Activated T-cell treated with anti-CD3 and anti-CD28 coated beads, Interleukin-2, amount 50 U/mL, for 72 hours (primary cell): ENCODE measurements around the gene GAB2. TPM values are rescaled to one million over a fixed set of nuclear protein-coding genes. Genes with fewer than 3 reads are reported as not detected.
A peak's percentile ranks its signal among the peaks of the same experiment; 100 is the strongest.

Experiments used
- ATAC-seq, 2 donors: fragments of 150-1000 bp; cut with Tn5 transposase; replicated peaks in 1 of 2; 2 replicates each; pipeline ENCODE4 v1.10.0; 2021; ENCODE audit warnings: moderate library complexity in 2 of 2, mild to moderate bottlenecking in 1 of 2
- DNase-seq, 2 donors: peaks; one replicate each; pipeline ENCODE4 v3.0.0; 2021 to 2022; ENCODE audit warnings: mixed read lengths in 1 of 2
- H3K27ac Mint-ChIP-seq: one replicate; pipeline ENCODE4 v1.8.0; 2022; ENCODE audit warnings: mild to moderate bottlenecking, moderate library complexity, mixed read lengths
- H3K27me3 Mint-ChIP-seq: one replicate; pipeline ENCODE4 v1.8.0; 2022; ENCODE audit warnings: low read depth, mixed read lengths
- H3K36me3 Mint-ChIP-seq, 2 donors: one replicate each; pipeline ENCODE4 v1.8.0; 2022; ENCODE audit warnings: mixed read lengths in 2 of 2, mild to moderate bottlenecking in 1 of 2; ENCODE audit not compliant: insufficient read depth in 2 of 2
- H3K4me1 Mint-ChIP-seq: one replicate; pipeline ENCODE4 v1.8.0; 2022; ENCODE audit warnings: low read depth, mixed read lengths
- H3K4me3 Mint-ChIP-seq, 2 donors: one replicate each; pipeline ENCODE4 v1.8.0; 2022; ENCODE audit warnings: mild to moderate bottlenecking in 2 of 2, mixed read lengths in 2 of 2, moderate library complexity in 2 of 2
- H3K9me3 Mint-ChIP-seq, 2 donors: one replicate each; pipeline ENCODE4 v1.8.0; 2022; ENCODE audit warnings: mixed read lengths in 2 of 2
- total RNA-seq, 2 donors: library from RNA; stranded (reverse); gene quantifications; one replicate each; pipeline ENCODE4 v1.2.3, GENCODE V29; 2022

GAB2 gene
- total RNA-seq, 2 donors from 2014 or later, result 48.0 to 51.7 TPM

DNA sequence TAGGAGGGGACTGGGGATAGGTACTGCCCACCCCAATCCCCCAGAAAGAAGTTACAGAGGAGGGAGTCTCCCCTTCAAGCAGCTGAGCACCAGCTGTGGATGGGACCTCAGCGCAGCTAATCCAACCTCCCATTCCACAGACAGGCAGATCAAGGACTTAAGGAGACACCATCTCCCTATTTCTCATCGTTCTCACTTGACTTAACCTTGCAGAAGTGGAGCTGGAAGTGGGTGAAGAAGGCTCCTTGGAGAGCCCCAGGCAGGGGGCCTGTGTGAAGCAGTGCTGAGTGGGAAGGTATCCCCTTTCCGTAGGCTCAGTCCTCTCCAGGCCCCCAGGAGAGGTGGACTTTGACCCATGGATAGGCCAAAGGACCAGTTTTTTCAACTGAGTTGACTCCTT lies 201.6 kb downstream of the GAB2 start:
- no peak for ATAC-seq
- H3K27ac Mint-ChIP-seq, result no peak overlapping the region

DNA sequence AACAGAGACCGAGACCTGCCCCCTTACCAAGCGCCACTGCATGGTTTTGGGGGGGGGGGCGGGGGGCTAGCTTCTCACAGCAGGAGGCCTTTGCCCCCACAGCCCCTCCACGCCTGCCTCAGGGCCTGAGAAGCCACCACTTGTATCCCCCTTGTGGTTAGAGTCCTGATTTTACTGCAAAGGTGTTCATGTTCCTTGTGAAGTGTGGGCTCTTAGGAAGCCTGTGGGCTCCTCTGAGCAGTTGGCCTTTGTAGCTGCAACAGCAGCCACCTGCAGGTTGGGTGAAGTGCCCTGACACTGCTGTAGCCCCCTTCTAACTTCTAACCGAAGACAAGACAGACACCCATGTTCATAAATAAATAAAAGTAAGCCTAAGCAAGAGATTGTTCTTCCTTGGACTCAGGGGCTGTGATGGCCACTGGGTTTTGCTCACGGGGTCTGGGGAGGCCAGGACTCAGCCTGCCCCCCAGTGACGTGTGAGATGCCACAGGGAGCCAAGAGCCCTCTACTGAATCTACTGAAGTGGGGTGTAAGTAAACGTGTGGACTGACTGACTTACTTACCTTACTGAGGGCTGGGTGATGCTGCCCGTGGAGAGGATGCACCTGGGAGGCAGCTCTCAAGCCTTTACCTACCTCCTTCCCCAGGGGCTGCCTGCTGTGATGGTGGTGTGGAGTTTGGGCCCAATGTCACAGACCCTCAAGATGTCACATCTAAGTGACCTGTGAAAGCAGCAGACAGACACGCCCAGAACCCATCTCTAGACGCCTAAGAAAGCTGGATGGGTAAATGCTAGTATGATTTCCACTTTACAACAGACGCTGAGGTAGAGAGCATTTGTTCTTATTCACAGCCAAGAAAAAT lies 203.1 kb downstream of the GAB2 start:
- ATAC-seq (no peak), DNase-seq (no peak)
- Mint-ChIP-seq H3K4me3 (no peak overlapping the region), H3K36me3 (peaks cover 6 to 16% of the 10 kb centered on the region in 2 donors), H3K27me3 (no peaks in the 10 kb centered on the region), H3K27ac (no peak overlapping the region), H3K4me1 (peaks cover 12% of the 10 kb centered on the region), H3K9me3 (no peaks in the 10 kb centered on the region)

More for the DNA sequence above, 201.6 kb downstream of the GAB2 start:
- H3K9me3 Mint-ChIP-seq, result no peaks in the 10 kb centered on the region
- H3K4me1 Mint-ChIP-seq, result peaks cover 26% of the 10 kb centered on the region
- H3K36me3 Mint-ChIP-seq, result peaks cover 3 to 15% of the 10 kb centered on the region in 2 donors
- DNase-seq, result no peak
- no peaks in the 10 kb centered on the region for H3K27me3 Mint-ChIP-seq
- no peak overlapping the region for H3K4me3 Mint-ChIP-seq

DNA sequence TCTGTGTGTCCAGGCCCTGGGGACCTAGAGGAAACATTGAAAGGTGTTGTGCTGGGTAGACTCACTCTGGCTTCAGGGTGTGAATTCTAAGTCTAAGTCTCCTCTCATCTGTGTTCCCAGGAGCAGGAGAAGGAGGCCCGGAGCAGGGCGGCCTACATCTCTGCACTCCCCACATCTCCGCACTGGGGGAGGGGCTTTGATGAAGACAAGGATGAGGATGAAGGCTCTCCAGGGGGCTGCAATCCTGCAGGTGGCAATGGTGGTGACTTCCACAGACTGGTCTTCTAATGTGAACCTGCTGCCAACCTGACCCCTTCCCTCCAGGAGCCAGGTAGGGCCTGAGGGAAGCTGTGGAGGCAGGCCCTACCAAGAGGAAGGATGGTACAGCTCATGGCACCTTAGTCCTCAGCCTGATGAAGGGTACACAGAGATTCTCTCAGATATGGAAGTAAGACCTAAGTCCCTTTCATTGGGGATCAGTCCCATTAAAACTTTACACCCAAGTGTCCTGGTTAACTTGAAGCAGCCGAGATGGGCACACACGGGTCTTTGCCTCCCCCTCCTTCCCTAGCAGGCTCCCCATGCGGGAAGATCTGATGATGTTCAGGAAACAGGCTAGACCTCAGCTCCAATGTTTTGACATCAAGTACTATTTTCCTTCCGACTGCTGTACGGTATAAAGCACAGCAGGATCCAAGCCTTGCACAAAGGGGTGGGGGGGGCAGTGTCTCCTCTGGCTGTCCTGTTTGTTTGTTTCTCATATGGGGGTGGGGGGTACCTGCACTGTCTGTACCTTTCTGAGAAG lies 203.9 kb downstream of the GAB2 start:
- Mint-ChIP-seq H3K4me1 (peaks cover 12% of the 10 kb centered on the region), H3K36me3 (peaks cover 10 to 15% of the 10 kb centered on the region in 2 donors), H3K27me3 (no peaks in the 10 kb centered on the region), H3K4me3 (no peak overlapping the region), H3K9me3 (no peaks in the 10 kb centered on the region), H3K27ac (no peak overlapping the region)
- no peak for ATAC-seq
- no peak for DNase-seq

DNA sequence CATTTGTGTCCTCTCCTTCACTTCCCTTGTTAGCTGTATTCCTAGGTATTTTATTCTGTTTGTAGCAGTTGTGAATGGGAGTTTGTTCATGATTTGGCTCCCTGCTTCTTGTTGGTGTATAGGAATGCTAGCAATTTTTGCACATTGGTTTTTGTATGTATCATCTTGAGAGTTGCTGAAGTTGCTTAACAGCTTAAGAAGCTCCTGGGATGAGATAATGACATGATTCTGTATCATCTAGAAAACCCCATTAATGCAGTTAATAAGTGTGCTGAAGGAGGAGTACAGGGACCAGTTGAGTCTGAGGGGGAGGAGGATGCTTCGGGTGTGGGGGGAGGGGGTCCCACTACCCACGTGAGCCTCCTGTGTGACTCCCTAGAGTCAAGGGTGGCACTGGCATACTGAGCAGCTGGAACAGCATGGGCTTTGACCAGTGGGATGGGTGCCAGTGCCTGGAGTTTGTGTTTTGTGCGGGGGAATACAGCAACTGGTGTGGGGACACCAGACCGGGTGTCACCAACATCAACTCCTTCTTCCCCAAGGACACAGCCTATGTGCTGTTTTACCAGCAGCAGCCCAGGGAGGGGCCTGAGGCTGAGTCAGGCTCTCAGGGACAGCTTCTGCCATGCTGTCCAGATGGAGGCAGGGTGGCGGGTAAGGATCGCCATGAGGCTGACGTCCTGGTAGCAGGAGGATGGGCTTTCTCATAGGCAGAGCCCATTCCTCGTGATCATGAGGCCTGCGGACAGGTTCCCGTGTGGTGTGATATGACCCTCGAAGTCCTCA lies 204.8 kb downstream of the GAB2 start:
- peaks cover 10 to 13% of the 10 kb centered on the region in 2 donors for H3K36me3 Mint-ChIP-seq
- no peak for ATAC-seq

DNA sequence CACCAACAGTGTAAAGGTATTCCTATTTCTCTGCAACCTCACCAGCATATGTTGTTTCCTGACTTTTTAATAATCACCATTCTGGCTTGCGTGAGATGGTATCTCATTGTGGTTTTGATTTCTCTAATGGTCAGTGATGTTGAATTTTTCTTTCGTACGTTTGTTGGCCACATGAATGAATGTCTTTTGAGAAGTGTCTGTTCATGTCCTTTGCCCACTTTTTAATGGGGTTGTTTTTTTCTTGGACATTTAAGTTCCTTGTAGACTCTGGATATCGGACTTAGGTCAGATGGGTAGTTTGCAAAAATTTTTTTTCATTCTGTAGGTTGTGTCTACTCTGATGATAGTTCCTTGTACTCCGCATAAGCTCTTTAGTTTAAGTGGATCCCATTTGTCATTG lies 206.1 kb downstream of the GAB2 start:
- Mint-ChIP-seq H3K4me1 (peaks cover 7% of the 10 kb centered on the region), H3K4me3 (no peak overlapping the region), H3K27ac (no peak overlapping the region), H3K27me3 (no peaks in the 10 kb centered on the region), H3K36me3 (peaks cover 8 to 9% of the 10 kb centered on the region in 2 donors), H3K9me3 (no peaks in the 10 kb centered on the region)
- ATAC-seq, result no peak
- DNase-seq, result no peak

More for the DNA sequence above, 204.8 kb downstream of the GAB2 start:
- Mint-ChIP-seq H3K27ac (no peak overlapping the region), H3K4me3 (no peak overlapping the region), H3K27me3 (no peaks in the 10 kb centered on the region), H3K4me1 (peaks cover 12% of the 10 kb centered on the region), H3K9me3 (no peaks in the 10 kb centered on the region)
- DNase-seq, result no peak

DNA sequence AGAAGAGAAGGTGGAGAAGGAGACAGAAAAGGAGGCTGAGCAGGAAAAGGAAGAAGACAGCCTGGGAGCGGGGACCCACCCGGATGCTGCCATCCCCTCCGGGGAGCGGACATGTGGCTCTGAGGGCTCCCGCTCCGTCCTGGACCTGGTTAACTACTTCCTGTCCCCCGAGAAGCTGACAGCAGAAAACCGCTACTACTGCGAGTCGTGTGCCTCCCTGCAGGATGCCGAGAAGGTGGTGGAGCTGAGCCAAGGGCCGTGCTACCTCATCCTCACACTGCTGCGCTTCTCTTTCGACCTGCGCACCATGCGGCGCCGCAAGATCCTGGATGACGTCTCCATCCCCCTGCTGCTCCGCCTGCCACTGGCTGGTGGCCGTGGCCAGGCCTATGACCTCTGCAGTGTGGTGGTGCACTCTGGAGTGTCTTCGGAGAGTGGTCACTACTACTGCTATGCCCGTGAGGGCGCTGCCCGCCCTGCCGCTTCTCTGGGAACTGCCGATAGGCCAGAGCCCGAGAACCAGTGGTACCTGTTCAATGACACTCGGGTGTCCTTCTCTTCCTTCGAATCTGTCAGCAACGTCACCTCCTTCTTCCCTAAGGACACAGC lies 207.5 kb downstream of the GAB2 start:
- Mint-ChIP-seq H3K9me3 (no peaks in the 10 kb centered on the region), H3K4me1 (peaks cover 11% of the 10 kb centered on the region), H3K4me3 (no peak overlapping the region), H3K27ac (no peak overlapping the region), H3K27me3 (no peaks in the 10 kb centered on the region), H3K36me3 (peaks cover 8 to 11% of the 10 kb centered on the region in 2 donors)
- no peak for DNase-seq
- ATAC-seq, result peak in 1 of 2 donors; percentile 24

DNA sequence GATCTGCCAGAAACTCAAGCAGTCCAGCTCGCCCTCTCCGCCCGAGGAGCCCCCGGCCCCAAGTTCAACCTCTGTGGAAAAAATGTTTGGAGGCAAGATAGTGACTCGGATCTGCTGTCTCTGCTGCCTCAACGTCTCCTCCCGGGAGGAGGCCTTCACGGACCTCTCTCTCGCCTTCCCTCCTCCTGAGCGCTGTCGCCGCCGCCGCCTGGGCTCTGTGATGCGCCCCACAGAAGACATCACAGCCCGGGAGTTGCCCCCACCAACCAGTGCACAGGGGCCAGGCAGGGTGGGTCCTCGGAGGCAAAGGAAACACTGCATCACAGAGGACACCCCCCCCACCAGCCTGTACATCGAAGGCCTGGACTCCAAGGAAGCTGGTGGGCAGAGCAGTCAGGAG lies 208.1 kb downstream of the GAB2 start:
- no peak overlapping the region for H3K27ac Mint-ChIP-seq
- no peaks in the 10 kb centered on the region for H3K9me3 Mint-ChIP-seq
- H3K36me3 Mint-ChIP-seq, result peaks cover 8 to 11% of the 10 kb centered on the region in 2 donors
- no peaks in the 10 kb centered on the region for H3K27me3 Mint-ChIP-seq
- DNase-seq (no peak), ATAC-seq (no peak)
- peaks cover 16% of the 10 kb centered on the region for H3K4me1 Mint-ChIP-seq
- no peak overlapping the region for H3K4me3 Mint-ChIP-seq

DNA sequence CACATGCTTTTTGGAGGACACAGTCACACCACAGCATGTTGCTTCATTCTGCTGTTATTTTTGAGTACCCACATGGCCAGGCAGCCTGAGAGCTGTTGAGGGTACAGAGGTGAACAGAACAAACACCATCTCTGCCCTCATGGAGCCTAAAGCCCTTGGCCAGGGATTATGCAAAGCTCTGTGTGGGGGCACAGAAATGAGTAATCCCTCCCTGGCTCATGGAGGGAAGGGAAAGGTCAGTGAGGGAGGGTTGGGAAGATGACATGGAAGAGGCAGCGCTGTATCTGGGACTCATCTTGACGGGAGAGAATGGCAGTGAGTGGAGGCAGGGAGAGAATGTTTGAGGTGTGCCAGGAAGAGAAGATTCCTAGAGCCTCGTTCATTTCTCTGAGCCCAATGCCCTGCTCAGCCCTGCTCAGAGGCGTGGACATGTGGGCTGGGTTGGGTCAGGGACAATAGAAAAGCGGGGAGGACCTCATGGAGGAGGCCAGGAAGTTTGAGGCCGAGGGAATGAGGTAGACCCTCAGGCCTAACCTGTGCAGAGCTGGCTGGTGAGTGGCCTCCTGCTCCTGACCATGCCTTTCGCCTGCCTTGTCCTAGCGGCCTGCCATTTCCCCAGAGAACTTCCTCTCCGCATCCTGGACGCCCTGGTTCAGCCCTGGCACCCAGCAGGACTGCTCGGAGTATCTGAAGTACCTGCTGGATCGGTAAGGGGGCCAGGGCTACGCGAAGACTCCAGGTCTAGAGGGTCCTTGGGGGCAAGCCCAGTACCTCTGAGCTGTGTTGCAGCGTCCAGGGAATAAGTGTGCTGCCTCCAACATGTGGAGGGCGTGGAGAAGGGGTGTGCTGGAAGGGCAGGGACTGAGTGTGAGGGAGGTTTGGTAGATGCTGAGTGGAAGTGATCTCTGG lies 209.1 kb downstream of the GAB2 start:
- no peak for DNase-seq
- ATAC-seq, result peak; percentile 7 to 13

DNA sequence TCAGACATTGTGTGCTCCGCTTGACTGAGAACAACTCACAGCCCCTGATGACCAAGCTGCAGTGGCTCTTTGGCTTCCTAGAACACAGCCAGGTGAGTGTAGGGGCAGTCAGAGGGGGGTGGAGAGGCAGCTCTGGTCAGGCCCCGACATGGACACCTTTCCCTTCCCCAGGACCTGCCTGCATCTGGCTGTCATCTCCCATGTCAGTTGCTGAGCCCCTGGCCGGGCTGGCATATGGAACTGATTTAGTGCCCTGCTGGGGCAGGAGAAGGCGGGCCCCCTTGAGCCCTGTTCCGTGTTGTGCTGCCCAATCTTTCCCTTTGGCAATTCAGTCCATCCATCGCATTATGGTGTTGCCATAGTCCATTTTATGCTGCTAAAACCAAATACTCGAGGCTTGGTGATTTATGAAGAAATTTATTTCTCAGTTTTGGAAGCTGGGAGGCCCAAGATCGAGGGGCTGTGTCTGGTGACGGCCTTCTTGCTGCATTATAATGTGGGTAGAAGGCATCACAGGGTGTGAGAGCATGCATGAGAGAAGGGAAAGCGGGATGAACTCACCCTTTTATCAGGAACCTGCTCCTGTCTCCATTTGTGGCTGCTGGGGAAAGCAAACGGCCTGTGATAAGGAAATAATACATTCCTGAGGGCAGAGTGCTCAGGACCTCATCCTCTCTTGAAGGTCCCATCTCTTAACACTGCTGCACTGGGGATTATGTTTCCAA lies 209.9 kb downstream of the GAB2 start:
- Mint-ChIP-seq H3K27me3 (no peaks in the 10 kb centered on the region), H3K4me1 (peaks cover 25% of the 10 kb centered on the region), H3K27ac (no peak overlapping the region), H3K4me3 (no peak overlapping the region), H3K36me3 (peaks cover 8 to 13% of the 10 kb centered on the region in 2 donors), H3K9me3 (no peaks in the 10 kb centered on the region)
- ATAC-seq (no peak), DNase-seq (no peak)

More for the DNA sequence above, 209.1 kb downstream of the GAB2 start:
- Mint-ChIP-seq H3K27me3 (no peaks in the 10 kb centered on the region), H3K27ac (no peak overlapping the region), H3K4me1 (peaks cover 19% of the 10 kb centered on the region), H3K36me3 (peaks cover 8 to 11% of the 10 kb centered on the region in 2 donors), H3K4me3 (no peak overlapping the region), H3K9me3 (no peaks in the 10 kb centered on the region)

DNA sequence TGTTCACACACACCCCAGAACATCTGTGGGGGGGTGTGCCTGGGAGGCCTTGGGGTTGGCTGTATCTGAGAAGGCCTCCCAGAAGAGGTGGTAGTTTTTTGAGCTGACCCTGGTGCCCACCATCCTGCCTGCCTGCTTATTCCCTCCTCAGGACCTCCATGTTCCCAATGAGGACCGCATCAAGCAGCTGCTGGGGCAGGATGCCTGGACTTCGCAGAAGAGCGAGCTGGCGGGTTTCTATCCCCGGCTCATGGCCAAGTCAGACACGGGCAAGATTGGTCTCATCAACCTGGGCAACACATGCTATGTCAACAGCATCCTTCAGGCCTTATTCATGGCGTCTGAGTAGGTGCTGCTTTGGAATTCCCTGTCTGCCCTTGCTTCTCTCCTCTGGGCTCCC lies 211.9 kb downstream of the GAB2 start:
- DNase-seq, result no peak
- Mint-ChIP-seq H3K27ac (peak overlapping the region; percentile 75), H3K27me3 (no peaks in the 10 kb centered on the region), H3K4me3 (no peak overlapping the region), H3K36me3 (peaks cover 4 to 6% of the 10 kb centered on the region in 2 donors), H3K4me1 (peaks cover 41% of the 10 kb centered on the region), H3K9me3 (no peaks in the 10 kb centered on the region)
- ATAC-seq, result no peak

DNA sequence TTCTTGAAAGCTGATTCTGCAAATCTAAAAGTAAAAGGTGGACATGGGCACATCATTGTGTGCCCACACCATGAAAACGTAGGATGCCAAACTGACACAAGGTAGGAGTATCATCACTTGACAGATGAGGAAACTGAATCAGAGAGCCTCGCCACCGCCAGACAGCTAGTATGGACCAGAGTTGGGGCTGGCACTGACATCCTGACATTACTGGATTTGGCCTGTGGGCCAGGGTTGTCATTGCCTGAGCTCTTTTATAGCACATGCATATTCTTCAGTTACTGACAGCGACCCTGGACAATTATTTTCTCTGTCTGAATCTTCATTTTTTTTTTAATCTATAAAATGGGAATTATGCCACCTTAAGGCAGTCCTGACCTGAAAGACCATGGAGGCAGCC lies 212.4 kb downstream of the GAB2 start:
- DNase-seq (no peak), ATAC-seq (no peak)
- Mint-ChIP-seq H3K27ac (peak overlapping the region; percentile 75), H3K36me3 (peaks cover 4 to 6% of the 10 kb centered on the region in 2 donors), H3K9me3 (no peaks in the 10 kb centered on the region), H3K4me1 (peaks cover 41% of the 10 kb centered on the region), H3K4me3 (no peak overlapping the region), H3K27me3 (no peaks in the 10 kb centered on the region)
